Tibial artery (tissue), 4 donors: Measurements from ENCODE around the gene TUT7.
"Not testable (repeated sequence)": the region's sequence is repeated elsewhere in the genome, so short reads cannot be mapped to it uniquely, and the experiment has no call there.

Experiments used
- DNase-seq, 2 donors: peaks; one replicate each; pipeline ENCODE4 v3.0.0-alpha.2; 2019
- H3K27ac ChIP-seq, 2 donors: fragments of 200-600 bp; sonication (generic) in 1 of 2; 1 replicate in 1 of 2; 2 replicates in 1 of 2; pipeline ENCODE4 v1.5.1; 2018 to 2019; ENCODE audit warnings: mild to moderate bottlenecking in 1 of 2
- H3K27me3 ChIP-seq, 2 donors: fragments of 200-600 bp; sonication (generic) in 1 of 2; one replicate each; pipeline versions ENCODE4 v1.5.1 to v1.6.0; 2016 to 2019
- H3K36me3 ChIP-seq, 3 donors: fragments of 200-600 bp; sonication (generic) in 2 of 3; one replicate each; pipeline ENCODE4 v1.5.1; 2016 to 2019; ENCODE audit warnings: mild to moderate bottlenecking in 2 of 3
- H3K4me1 ChIP-seq, 4 donors: fragments of 200-600 bp; sonication (generic) in 2 of 4; 1 replicate in 3 of 4; 2 replicates in 1 of 4; pipeline ENCODE4 v1.5.1; 2016 to 2019
- H3K4me3 ChIP-seq, 2 donors: fragments of 200-600 bp; sonication (generic) in 1 of 2; 1 replicate in 1 of 2; 2 replicates in 1 of 2; pipeline ENCODE4 v1.5.1; 2018 to 2019; ENCODE audit warnings: mild to moderate bottlenecking in 2 of 2
- H3K9me3 ChIP-seq, 3 donors: fragments of 200-600 bp; sonication (generic) in 1 of 3; one replicate each; pipeline ENCODE4 v1.5.1; 2016 to 2019
- CTCF ChIP-seq, 2 experiments: fragments of 200-600 bp in 1 of 2; fragments of 450-650 bp in 1 of 2; IDR thresholded peaks; one replicate each; pipeline ENCODE4 v1.5.1; 2017 to 2019; ENCODE audit warnings: antibody characterized with exemption in 2 of 2, mild to moderate bottlenecking in 1 of 2, moderate library complexity in 1 of 2
- intact Hi-C: fragments of 100-400 bp; cut with DNase I; formaldehyde crosslinking; loops from one replicate; pipeline ENCODE4 v1.15.0; 2023; ENCODE audit warnings: low total_unique reads

Gene TUT7

GRCh38 chr9:86315078-86315477 is 39.1 kb downstream of the TUT7 start:
- no peak overlapping the region for H3K4me3 ChIP-seq
- no peak for TF ChIP-seq CTCF (IDR thresholded peaks at IDR 0.05)
- H3K27ac ChIP-seq: no peak overlapping the region
- H3K9me3 ChIP-seq: no peaks in the 10 kb centered on the region
- no peak for DNase-seq
- intact Hi-C loops: no loop called here
- no peaks in the 10 kb centered on the region for H3K4me1 ChIP-seq
- H3K36me3 ChIP-seq: peaks cover 60 to 93% (median 64%) of the 10 kb centered on the region in 3 donors
- no peaks in the 10 kb centered on the region for H3K27me3 ChIP-seq

GRCh38 chr9:86312959-86313358 is 41.3 kb downstream of the TUT7 start:
- H3K27ac ChIP-seq, H3K4me1 ChIP-seq, H3K9me3 ChIP-seq, DNase-seq, H3K27me3 ChIP-seq, H3K4me3 ChIP-seq, intact Hi-C loops: not testable (repeated sequence)
- H3K36me3 ChIP-seq: peaks cover 55 to 96% (median 66%) of the 10 kb centered on the region in 3 donors

GRCh38 chr9:86308687-86309086 is 45.5 kb downstream of the TUT7 start:
- no peaks in the 10 kb centered on the region for H3K27me3 ChIP-seq
- DNase-seq: no peak
- no peaks in the 10 kb centered on the region for H3K9me3 ChIP-seq
- H3K4me1 ChIP-seq: no peaks in the 10 kb centered on the region
- intact Hi-C loops: no loop called here
- no peak overlapping the region for H3K27ac ChIP-seq
- H3K4me3 ChIP-seq: no peak overlapping the region
- peaks cover 40 to 97% (median 79%) of the 10 kb centered on the region in 3 donors for H3K36me3 ChIP-seq
- TF ChIP-seq CTCF (IDR thresholded peaks at IDR 0.05): no peak

GRCh38 chr9:86304236-86304730 is 49.9 kb downstream of the TUT7 start:
- H3K27ac ChIP-seq: no peak overlapping the region
- no peak for TF ChIP-seq CTCF (IDR thresholded peaks at IDR 0.05)
- peaks cover 64 to 99% (median 94%) of the 10 kb centered on the region in 3 donors for H3K36me3 ChIP-seq
- H3K27me3 ChIP-seq: no peaks in the 10 kb centered on the region
- no peak overlapping the region for H3K4me3 ChIP-seq
- no peaks in the 10 kb centered on the region for H3K9me3 ChIP-seq
- intact Hi-C loops: no loop called here
- no peaks in the 10 kb centered on the region for H3K4me1 ChIP-seq
- no peak for DNase-seq

- Histone ChIP-seq H3K9me3 (no peaks in the 10 kb centered on the region), H3K4me3 (no peak overlapping the region), H3K27ac (no peak overlapping the region), H3K4me1 (no peaks in the 10 kb centered on the region), H3K36me3 (peaks cover 72 to 99% (median 93%) of the 10 kb centered on the region in 3 donors), H3K27me3 (no peaks in the 10 kb centered on the region)
- no peak for TF ChIP-seq CTCF (IDR thresholded peaks at IDR 0.05)
- DNase-seq: no peak
- intact Hi-C loops: no loop called here
Measured at GRCh38 chr9:86303316-86303975, 50.8 kb downstream of the TUT7 start.

- H3K36me3 ChIP-seq: peaks cover 57 to 98% (median 87%) of the 10 kb centered on the region in 3 donors
- H3K4me3 ChIP-seq: no peak overlapping the region
- no peak for TF ChIP-seq CTCF (IDR thresholded peaks at IDR 0.05)
- DNase-seq: no peak
- no peaks in the 10 kb centered on the region for H3K9me3 ChIP-seq
- H3K4me1 ChIP-seq: no peaks in the 10 kb centered on the region
- no peaks in the 10 kb centered on the region for H3K27me3 ChIP-seq
- H3K27ac ChIP-seq: no peak overlapping the region
- intact Hi-C loops: no loop called here
Measured at GRCh38 chr9:86301686-86302085, 52.5 kb downstream of the TUT7 start.
